AG09319 (cell line): ENCODE data around the gene IQGAP2.

Source experiments
- DNase-seq: peaks from one replicate; pipeline ENCODE4 v3.0.0-alpha.2; 2010; ENCODE audit warnings: low read depth; ENCODE audit errors: extremely low read depth
- CTCF ChIP-seq: IDR thresholded peaks from 2 replicates; pipeline ENCODE4 v1.5.1; 2011; ENCODE audit warnings: low read depth, mild to moderate bottlenecking, inconsistent platforms, low read length, moderate library complexity

IQGAP2 gene

DNA sequence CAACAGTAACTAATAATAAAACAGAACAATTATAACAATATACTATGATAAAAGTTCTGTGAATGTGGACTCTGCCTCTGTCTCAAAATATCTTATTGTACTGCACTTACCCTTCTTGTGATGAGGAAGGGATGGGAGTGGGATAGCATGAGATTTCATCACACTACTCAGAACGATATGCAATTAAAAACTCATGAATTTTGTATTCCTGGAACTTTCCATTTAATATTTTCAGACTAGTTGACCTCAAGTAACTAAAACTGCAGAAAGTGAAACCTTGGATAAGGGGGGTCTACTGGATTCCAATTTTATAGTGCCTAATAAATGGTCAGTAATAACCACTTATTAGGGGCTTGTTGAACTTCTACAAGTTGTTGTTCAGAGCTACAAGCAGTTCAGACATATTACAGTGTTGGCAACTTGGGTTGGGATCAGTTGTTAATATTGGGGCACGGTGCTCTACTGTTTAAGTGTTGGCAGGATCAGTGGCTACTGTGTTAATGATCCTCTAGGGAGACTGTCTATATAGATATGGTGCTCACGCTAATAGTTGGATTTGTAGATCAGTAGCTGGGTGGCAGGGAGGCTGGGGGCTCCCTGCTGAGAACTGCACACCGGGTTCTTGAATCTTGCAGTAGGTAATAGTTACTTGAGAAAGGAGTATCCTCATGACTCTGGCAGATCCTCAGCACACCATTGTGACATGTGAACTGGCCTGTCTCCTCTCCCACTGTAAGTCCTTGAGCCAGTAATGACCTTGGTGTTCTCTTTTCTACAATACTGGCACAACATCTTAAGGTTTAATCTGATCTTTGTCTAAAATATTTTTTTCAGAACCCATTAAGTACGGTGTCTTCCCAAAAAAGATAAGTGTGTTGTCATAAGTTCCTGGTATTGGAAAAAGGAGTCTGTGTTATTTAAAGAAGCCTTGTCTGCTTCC lies 158.1 kb downstream of the IQGAP2 start:
- no peak for DNase-seq
- TF ChIP-seq CTCF, result no peak

DNA sequence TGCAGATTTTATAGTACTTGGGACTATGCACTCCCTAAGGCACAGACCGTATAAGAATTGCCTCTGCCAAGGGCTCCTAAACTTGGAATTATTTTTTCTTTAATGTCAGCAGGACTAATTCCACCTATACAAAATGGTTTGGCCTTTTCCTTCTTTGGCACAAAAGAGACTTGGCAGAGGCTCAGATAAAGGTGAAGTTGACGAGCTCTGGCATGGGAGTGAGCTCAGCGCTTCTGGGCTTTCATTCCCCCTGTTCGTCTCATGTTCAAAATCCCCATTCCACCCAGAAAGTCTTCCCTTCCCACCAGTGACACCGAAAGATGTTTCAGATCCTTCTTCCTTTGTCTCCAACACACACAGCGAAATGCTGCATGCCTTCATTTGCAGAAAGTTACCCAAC lies 158.9 kb downstream of the IQGAP2 start:
- DNase-seq, result no peak
- no peak for TF ChIP-seq CTCF

DNA sequence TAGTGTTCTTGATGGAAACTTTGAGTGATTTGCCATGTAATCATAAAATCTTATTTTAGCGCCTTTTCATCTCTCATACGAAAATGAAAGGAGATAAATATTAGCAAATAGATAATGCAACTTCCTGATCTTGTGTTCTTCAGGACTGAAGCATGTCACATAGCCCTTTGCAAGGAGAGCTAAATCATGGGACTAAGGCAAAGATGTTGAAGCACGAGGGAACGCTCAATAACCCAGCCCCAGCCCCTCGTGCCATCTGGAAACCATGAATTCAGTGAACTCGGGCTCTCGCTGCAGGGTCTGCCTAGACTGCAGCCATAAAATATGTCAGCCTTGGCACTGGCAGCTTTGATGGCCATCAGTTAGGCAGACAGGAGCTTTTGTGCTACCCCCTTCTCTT lies 161.9 kb downstream of the IQGAP2 start:
- DNase-seq, result no peak
- no peak for TF ChIP-seq CTCF

DNA sequence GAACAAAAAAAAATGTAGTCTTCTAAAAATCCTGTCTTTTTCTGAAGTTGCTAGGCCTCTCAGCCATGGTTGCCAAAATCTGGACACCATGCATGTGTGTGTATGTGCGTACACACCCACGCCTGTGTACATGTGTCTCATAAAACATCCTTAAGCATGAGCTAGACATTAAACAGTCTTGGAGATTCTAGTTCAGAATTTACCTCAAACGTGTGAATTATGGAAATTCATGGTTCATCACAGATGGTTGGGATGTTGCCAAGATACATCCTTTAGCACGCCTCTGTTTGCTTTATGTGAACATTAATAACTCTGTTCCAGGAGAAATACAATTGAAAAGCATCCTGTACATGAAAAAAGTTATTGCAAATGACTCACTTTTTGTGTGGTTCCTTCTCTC lies 167.1 kb downstream of the IQGAP2 start:
- DNase-seq, result no peak
- TF ChIP-seq CTCF, result no peak

DNA sequence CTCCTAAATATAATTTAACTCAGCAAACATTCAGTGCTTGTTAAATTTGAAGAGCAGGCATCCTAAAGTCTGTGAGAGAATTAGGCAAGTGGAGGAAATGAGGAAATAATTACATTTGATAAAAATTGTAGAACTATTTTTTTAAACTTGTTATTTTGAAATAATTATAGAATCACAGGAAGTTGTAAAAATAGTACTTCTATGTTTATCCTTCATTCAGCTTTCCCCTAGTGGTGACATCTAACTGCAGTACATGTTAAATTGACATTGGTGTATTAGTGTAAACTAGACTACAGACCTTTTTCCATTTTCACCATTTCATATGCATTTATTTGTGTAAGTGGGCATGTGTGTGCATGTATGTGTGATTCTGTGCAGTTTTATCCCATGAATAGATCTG lies 168.5 kb downstream of the IQGAP2 start:
- no peak for DNase-seq
- TF ChIP-seq CTCF, result no peak

DNA sequence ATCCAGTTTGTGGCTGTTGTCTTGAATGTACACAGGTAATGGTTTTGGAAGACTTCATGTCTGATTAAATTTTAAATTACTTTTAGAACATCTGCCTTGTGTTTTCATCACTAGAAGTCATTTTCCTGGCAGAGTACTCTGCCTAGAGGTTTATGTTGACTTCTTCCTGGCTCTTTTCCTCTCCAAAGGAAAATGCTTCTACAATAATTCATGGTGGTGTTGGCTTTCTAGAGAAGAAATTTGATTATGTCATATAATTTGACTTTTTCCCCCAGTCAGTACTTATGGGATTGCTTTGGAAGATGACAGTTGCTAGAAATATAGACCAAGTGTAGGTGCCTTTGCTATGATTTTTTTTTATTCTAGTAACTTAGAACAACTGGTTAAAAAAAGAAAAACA lies 173.4 kb downstream of the IQGAP2 start:
- TF ChIP-seq CTCF, result no peak
- no peak for DNase-seq

DNA sequence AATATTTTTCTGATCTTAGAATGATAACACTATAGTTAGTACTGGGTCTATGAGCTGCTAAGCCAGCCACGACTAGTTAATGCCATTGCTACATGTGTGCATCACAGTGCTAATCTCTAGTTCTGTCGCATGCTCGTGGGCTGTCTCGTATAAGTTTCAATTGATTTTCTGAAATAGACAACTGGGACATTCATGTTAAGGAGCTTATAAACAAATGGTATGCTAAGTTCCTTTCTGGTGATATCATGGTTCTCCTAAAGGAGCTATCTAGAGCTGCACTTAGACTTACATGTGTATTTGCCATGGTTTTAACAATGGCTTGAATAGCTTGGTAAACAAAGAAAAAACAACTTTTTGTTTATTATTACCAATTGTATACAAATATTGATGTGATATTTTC lies 173.9 kb downstream of the IQGAP2 start:
- DNase-seq, result no peak

More for the DNA sequence above, 173.9 kb downstream of the IQGAP2 start:
- TF ChIP-seq CTCF, result no peak
